Measurements from ENCODE around the gene FHAD1. TPM values are rescaled to one million over a fixed set of nuclear protein-coding genes. Genes with fewer than 3 reads are reported as not detected.
A peak's percentile ranks its signal among the peaks of the same experiment; 100 is the strongest.

Gene FHAD1
- total and polyA plus RNA-seq, 8 donors: 0.75 to 5.5 (median 2.1) TPM

DNA sequence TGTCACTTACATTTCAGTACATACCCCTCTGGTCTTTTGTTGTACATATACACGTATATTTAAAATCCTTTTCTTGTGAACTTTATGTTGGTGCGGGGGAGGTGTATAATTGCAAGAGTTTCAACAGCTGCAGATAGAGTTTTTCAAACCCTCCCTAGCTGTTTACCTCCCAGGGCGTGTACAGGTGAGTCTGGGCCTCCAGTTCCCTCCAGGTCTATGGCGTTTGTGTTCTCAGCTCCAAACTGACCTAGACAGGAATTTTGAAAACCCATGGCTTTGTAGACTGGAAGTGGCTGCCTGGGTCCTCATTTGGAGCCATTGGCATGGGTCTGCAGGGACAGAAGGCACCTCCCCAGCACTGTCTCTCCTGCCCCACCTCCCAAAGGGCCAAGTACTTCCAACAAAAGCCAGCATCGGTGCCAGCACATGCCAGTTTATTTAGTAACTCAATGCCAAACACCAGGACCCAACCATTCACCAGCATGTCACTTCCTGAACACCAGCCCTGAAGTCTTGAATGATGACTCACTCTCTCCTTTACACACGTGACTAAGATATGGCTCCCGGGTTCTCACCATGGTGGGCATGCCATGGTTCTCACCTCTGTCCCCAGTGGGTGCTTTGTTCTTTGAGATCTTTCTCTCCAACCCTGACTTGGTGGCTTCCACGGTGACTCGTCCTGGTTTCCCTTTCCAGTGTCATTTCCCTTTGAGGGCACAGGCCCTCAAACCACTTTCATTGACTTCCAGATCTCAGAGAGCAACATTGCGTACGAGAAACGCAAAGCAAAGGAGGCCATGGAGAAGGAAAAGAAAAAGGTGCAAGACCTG, 105.3 kb downstream of the FHAD1 start:
- 51 to 52% methylated on average over 12 of the region's 12 CpGs for WGBS, 2 donors

DNA sequence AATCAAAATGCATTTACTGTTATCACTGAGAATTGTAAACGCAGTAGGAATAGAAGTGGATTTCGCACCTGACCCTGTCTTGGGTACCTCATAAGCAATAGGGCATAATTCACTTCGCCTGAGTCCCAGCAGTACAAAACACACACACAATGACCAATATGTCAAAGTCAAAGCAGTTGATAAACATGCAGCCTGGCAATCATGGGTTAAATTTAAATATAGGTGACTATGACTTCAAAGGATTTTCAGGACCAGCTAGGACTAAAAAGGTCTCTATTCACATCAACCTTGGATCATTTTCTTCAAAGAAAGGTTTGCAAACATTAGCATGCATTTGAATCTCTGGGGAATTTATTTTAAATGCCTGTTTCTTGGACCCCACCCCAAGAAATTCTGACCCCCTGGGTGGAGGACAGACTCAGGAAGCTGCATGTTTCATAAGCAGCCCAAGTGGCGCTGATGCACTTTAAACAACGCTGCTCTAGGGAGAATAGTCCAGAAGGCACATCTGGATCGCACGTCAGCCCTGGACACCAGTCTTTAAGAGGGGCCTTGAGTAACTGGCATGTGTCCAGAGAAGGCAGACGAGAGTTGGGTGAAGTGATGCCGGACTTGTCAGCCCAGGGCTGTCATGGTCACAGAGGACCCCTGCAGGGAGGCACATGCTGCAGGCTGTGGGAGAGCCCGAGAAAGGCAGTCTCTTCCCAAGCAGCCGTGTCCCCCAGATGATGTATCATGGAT, 107.0 kb downstream of the FHAD1 start:
- Histone ChIP-seq H3K4me1 (peaks cover 4 to 21% (median 10%) of the 10 kb centered on the region in 3 donors), H3K27me3 (no peaks in the 10 kb centered on the region), H3K36me3 (no peaks in the 10 kb centered on the region), H3K9me3 (no peaks in the 10 kb centered on the region), H3K27ac (no peak overlapping the region), H3K4me3 (no peak overlapping the region)
- DNase-seq (no peak), ATAC-seq (no peak), FAIRE-seq (no peak)
- intact Hi-C loops (cut with DNase I): no loop called here
- WGBS, 2 donors: 75 to 84% methylated on average over 11 of the region's 11 CpGs
- TF ChIP-seq, protein P1, sequence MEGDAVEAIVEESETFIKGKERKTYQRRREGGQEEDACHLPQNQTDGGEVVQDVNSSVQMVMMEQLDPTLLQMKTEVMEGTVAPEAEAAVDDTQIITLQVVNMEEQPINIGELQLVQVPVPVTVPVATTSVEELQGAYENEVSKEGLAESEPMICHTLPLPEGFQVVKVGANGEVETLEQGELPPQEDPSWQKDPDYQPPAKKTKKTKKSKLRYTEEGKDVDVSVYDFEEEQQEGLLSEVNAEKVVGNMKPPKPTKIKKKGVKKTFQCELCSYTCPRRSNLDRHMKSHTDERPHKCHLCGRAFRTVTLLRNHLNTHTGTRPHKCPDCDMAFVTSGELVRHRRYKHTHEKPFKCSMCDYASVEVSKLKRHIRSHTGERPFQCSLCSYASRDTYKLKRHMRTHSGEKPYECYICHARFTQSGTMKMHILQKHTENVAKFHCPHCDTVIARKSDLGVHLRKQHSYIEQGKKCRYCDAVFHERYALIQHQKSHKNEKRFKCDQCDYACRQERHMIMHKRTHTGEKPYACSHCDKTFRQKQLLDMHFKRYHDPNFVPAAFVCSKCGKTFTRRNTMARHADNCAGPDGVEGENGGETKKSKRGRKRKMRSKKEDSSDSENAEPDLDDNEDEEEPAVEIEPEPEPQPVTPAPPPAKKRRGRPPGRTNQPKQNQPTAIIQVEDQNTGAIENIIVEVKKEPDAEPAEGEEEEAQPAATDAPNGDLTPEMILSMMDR (IDR thresholded peaks at IDR 0.05): no peak

More for the DNA sequence above, 105.3 kb downstream of the FHAD1 start:
- ATAC-seq: peak; percentile 88 to 94 (median 90)
- intact Hi-C loops (cut with DNase I): no loop called here
- H3K27ac ChIP-seq: peak overlapping the region in 2 of 4 donors; percentile 30 to 53
- no peaks in the 10 kb centered on the region for H3K27me3 ChIP-seq
- no peak overlapping the region for H3K4me3 ChIP-seq
- H3K9me3 ChIP-seq: no peaks in the 10 kb centered on the region
- FAIRE-seq: no peak
- H3K36me3 ChIP-seq: no peaks in the 10 kb centered on the region
- TF ChIP-seq, protein P1 (IDR thresholded peaks at IDR 0.05): no peak
- peak in 4 of 6 donors; percentile 66 to 78 (median 72) for DNase-seq
- peaks cover 4 to 21% (median 10%) of the 10 kb centered on the region in 3 donors for H3K4me1 ChIP-seq

DNA sequence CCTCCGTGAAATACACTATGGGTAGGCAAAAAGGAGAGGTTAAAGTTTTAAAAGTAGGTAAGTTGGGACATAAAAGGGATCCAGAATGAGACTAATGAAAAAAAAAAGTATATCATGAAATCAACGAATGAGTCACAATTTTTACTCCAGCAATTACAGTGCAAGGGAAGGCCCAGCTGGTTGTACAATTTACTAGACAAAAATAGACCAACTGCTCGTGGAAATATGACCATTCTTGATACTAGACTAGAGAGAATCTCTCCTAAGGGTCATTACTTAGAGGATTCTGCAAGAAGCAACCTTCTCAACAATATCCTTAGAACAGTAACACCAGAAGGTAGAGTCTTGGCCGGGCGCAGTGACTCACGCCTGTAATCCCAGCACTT, 107.5 kb downstream of the FHAD1 start:
- no peak overlapping the region for H3K4me3 ChIP-seq
- DNase-seq (no peak), FAIRE-seq (no peak), ATAC-seq (no peak)
- TF ChIP-seq, protein P1 (IDR thresholded peaks at IDR 0.05): no peak
- 81 to 83% methylated on average over 6 of the region's 6 CpGs for WGBS, 2 donors
- H3K27ac ChIP-seq: no peak overlapping the region
- H3K36me3 ChIP-seq: no peaks in the 10 kb centered on the region
- no peaks in the 10 kb centered on the region for H3K27me3 ChIP-seq
- peaks cover 4 to 21% (median 10%) of the 10 kb centered on the region in 3 donors for H3K4me1 ChIP-seq
- H3K9me3 ChIP-seq: no peaks in the 10 kb centered on the region
- intact Hi-C loops (cut with DNase I): no loop called here

DNA sequence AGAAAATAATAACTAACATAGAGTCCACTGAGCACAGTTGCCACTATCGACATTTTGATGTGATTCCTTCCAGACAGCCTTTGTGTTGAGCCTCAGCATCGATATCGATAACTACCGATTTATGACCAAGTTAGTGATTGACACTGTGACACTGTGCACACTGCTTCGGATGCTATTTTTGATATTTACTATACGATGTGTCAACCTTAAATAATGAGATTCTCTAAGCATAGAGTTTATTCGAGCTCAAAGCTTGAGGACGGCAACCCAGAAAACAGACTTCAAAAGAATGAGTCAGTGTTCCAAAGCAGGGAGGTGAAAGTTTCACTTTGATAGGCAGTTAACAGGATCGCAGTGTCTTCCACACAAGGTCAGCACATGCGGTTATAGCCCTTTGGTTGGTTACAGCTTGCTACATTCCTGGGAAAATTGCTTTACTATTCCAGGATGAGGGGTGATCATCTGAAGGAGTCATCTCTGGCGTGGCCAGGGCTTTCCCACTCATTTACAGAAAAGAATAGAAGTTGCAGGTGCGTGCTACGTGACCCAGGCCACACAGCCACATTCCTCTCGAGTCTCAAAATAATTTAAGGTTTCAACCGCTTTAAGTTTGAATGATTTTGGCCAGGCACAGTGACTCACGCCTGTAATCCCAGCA, 109.1 kb downstream of the FHAD1 start:
- no peak overlapping the region for H3K27ac ChIP-seq
- no peak overlapping the region for H3K4me3 ChIP-seq
- no peak for DNase-seq
- 89 to 92% methylated on average over 16 of the region's 16 CpGs for WGBS, 2 donors
- FAIRE-seq: no peak
- peaks cover 4 to 18% (median 10%) of the 10 kb centered on the region in 3 donors for H3K4me1 ChIP-seq
- no peak for ATAC-seq
- H3K9me3 ChIP-seq: no peaks in the 10 kb centered on the region
- no peaks in the 10 kb centered on the region for H3K36me3 ChIP-seq
- intact Hi-C loops (cut with DNase I): no loop called here
- TF ChIP-seq, protein P1 (IDR thresholded peaks at IDR 0.05): no peak
- H3K27me3 ChIP-seq: no peaks in the 10 kb centered on the region

Data from pancreas (tissue), 10 donors.